AG04449 (cell line): Measurements from ENCODE around the gene TNFRSF6B.

Experiments
- CTCF ChIA-PET: fragments of 350-600 bp; formaldehyde crosslinking; extraction: SDS; loops from one replicate; lab custom pipeline; 2021; ENCODE audit warnings: antibody characterized with exemption; lab: Yijun Ruan, JAX
- POLR2A ChIA-PET: fragments of 400-600, 350-600 bp; formaldehyde crosslinking; extraction: SDS; loops from one replicate; lab custom pipeline; 2020; ENCODE audit warnings: antibody characterized with exemption, inconsistent platforms; lab: Yijun Ruan, JAX
- DNase-seq: peaks from one replicate; pipeline ENCODE4 v3.0.0-alpha.2; 2010; ENCODE audit warnings: low read depth, low spot score
- H3K4me3 ChIP-seq: 2 replicates; pipeline ENCODE4 v1.5.1; 2011; ENCODE audit warnings: low read depth, mild to moderate bottlenecking, control low read depth, low read length
- TF ChIP-seq, protein P1 (sequence below): IDR thresholded peaks from one replicate; pipeline ENCODE4 v1.5.1; 2011; ENCODE audit warnings: mild to moderate bottlenecking, moderate library complexity, low read length, control low read depth, inconsistent platforms; ENCODE audit not compliant: insufficient read depth; ENCODE audit errors: missing control alignments

The TNFRSF6B gene

DNA sequence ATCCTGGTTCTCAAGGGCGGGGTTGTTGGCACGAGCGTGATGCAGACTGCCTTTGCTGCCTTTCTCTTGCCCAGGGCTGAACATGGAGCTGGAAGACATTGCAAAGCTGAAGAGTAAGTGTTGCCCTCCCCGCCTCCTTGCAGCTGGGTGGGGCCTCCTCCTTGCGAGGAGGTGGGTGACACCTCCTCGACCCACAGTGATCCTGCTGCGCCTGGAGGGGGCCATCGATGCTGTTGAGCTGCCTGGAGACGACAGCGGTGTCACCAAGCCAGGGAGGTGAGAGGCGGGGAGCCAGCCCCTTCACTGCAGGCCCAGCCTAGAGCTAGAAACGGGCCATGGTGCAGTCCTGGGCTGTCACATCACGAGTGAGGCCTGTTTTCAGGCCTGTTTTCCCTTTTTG lies 18.4 kb upstream of the TNFRSF6B start:
- CTCF ChIA-PET: no interaction called here
- TF ChIP-seq, protein P1, sequence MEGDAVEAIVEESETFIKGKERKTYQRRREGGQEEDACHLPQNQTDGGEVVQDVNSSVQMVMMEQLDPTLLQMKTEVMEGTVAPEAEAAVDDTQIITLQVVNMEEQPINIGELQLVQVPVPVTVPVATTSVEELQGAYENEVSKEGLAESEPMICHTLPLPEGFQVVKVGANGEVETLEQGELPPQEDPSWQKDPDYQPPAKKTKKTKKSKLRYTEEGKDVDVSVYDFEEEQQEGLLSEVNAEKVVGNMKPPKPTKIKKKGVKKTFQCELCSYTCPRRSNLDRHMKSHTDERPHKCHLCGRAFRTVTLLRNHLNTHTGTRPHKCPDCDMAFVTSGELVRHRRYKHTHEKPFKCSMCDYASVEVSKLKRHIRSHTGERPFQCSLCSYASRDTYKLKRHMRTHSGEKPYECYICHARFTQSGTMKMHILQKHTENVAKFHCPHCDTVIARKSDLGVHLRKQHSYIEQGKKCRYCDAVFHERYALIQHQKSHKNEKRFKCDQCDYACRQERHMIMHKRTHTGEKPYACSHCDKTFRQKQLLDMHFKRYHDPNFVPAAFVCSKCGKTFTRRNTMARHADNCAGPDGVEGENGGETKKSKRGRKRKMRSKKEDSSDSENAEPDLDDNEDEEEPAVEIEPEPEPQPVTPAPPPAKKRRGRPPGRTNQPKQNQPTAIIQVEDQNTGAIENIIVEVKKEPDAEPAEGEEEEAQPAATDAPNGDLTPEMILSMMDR: no peak
- no peak overlapping the region for H3K4me3 ChIP-seq
- POLR2A ChIA-PET: no interaction called here
- no peak for DNase-seq

DNA sequence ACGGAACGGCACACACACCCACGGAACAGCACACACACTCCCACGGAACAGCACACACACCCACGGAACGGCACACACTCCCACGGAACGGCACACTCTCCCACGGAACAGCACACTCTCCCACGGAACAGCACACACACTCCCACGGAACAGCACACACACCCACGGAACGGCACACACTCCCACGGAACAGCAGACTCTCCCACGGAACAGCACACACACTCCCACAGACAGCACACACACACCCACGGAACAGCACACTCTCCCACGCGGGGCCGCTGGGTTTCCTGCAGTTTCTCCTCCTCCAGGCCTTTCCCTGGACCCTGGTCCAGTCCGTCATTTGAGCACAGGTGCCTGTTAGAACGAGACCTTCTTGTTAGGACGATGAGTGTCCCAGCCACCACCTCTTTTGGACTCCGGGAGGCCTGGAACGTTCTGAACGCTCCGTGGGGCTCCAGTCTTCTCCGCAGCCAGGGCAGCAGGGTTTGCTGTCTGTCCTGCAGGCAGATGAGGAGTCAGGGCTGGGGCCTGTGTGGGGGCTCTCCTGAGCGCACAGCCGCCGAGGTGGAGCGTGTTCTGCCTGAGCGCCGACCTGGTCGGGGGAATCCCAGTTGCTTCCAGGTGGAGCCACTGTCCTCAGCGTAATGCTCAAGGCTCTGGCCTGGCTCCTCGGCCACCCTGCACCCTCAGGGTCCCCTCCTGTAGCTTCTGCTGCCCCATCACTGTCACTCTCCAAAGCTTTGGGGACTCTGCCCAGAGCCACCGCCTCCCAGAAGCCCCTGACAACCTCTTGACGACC lies 17.6 kb upstream of the TNFRSF6B start:
- CTCF ChIA-PET: no interaction called here
- TF ChIP-seq, protein P1: no peak
- POLR2A ChIA-PET: interaction anchor here (0.7 kb wide), 1 partner anchor 20 kb away, joined by 3 read pairs; the partner anchor contains the start of gene RTEL1
- no peak for DNase-seq
- H3K4me3 ChIP-seq: no peak overlapping the region

DNA sequence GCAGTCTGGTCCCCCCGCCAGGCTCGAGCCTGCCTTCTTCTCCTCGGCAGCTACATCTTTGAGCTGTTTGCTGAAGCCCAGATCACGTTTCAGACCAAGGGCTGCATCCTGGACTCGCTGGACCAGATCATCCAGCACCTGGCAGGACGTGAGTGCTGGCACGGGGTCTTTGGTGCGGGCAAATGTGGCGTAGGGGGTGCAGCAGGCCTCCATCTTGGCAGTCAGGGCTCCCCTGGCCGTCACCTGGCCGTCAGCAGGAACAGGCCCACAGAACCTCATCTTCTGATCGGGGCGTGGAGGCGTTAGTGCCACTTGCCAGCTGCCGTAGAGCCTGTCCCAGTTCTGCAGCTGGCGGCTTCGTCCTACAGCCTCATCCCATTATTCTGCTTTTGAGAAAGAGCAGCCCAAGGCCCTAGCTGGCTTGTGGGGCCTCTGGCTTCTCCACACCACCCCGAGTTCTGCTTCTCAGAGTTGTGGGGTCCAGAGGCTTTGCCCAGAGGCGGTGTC lies 16.6 kb upstream of the TNFRSF6B start:
- no peak overlapping the region for H3K4me3 ChIP-seq
- TF ChIP-seq, protein P1: no peak
- POLR2A ChIA-PET: interaction anchor here (0.7 kb wide), 1 partner anchor 21 kb away, joined by 3 read pairs; the partner anchor contains the start of gene RTEL1
- CTCF ChIA-PET: no interaction called here
- no peak for DNase-seq

DNA sequence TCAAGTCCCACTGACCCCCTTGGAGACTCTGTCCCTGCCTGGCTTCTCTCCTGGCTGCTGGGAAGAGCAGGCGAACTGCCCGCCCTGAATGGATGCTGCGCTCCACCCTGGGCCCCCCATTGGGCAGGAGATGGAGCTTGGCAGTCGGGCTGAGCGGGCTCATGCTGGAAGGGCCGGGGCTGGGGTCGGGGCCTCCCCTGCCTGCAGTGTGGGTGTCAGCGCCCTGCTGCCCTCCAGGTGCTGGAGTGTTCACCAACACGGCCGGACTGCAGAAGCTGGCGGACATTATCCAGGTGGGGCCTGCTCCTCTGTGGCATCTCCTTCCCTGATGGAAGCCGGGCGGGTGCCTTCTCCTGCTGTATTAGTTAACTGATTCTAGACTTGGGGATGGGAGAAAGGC lies 16.0 kb upstream of the TNFRSF6B start:
- TF ChIP-seq, protein P1: no peak
- ChIA-PET CTCF (no interaction called here), POLR2A (no interaction called here)
- DNase-seq: no peak
- H3K4me3 ChIP-seq: no peak overlapping the region

DNA sequence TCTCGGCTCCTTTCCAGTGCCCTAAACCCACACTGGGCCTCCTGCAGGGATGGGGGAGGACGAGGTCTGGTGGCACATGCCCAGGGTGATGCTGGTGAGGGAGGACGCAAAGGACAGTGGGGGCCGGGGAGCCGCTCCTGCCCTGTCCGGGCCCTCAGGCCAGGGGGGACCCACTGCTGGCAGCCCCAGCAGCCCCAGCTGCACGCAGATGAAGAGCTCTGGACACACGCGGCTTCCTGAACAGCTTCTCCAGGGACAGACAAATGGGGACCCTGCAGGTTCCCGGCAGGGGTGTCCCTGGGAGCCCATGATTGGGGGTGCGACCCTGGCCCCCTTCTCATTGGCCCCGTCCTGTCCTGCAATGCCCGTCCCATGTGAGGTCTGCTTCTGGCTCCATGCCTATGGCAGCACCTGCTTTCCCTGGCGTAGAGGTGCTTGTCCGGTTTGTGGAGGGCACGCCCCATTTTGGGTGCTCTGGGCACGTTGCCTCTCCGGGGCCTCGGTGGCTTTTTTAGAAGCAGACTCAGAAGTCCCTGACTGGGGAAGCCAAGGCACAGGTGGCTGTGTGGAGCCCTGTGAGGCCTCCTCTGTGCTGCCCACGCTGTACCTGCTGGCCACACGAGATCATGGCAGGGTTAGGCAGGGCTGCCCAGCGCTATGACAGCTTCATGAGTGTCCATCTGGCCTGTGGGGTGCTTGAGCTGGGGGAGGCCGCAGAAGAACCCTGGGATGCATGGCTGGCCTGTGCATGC lies 15.4 kb upstream of the TNFRSF6B start:
- no peak for DNase-seq
- no peak overlapping the region for H3K4me3 ChIP-seq
- POLR2A ChIA-PET: no interaction called here
- CTCF ChIA-PET: interaction anchor here (0.7 to 2.1 kb wide), 2 partner anchors 99 to 142 kb away, joined by 3 to 10 read pairs; no protein-coding TSS in a partner anchor
- TF ChIP-seq, protein P1: no peak
